Measurements from ENCODE around the gene SLC43A3. TPM values are rescaled to one million over a fixed set of nuclear protein-coding genes. Genes with fewer than 3 reads are reported as not detected.

The SLC43A3 gene
- total and polyA plus RNA-seq, 2 donors (not counting 3 experiments of a cell fraction or from before 2014, with no cell fraction given) = 68.9 to 104 TPM

- peaks cover 14 to 17% of the 10 kb centered on the region in 2 experiments for H3K36me3 ChIP-seq (ENCODE audit: control insufficient read depth in 2 of 2, extremely low read depth in 1 of 2, insufficient read depth in 2 of 2, low read length in 2 of 2)
- CTCF ChIA-PET = interaction anchor here (0.6 to 1.5 kb wide), 5 partner anchors 8 to 71 kb away, joined by 3 to 6 read pairs (median 3); no protein-coding TSS in a partner anchor
- no peak for FAIRE-seq
These were observed 10.5 kb downstream of the SLC43A3 start for GRCh38 chr11:57416436-57416835.

More at GRCh38 chr11:57416436-57416835, 10.5 kb downstream of the SLC43A3 start:
- Histone ChIP-seq H3K27me3 (ENCODE audit: control insufficient read depth in 2 of 2, insufficient read depth in 2 of 2, low read length in 2 of 2) (no peaks in the 10 kb centered on the region), H3K9ac (replicated peaks; ENCODE audit: extremely low read depth, insufficient read depth, low read length) (peak overlapping the region; percentile 26), H3K4me1 (ENCODE audit: control insufficient read depth, extremely low read depth, insufficient read depth, low read length) (peaks cover 32% of the 10 kb centered on the region), H2AFZ (ENCODE audit: low read depth, low read length) (no peak overlapping the region), H3K9me1 (replicated peaks; ENCODE audit: control insufficient read depth, extremely low read depth, insufficient read depth, low read length) (no peaks in the 10 kb centered on the region), H4K20me1 (replicated peaks; ENCODE audit: control insufficient read depth, extremely low read depth, insufficient read depth, low read length) (no peaks in the 10 kb centered on the region), H3K9me3 (replicated peaks; ENCODE audit: control insufficient read depth, insufficient read depth, low read length) (no peaks in the 10 kb centered on the region), H3K4me2 (ENCODE audit: insufficient read depth, low read length) (no peak overlapping the region), H3K4me3 (replicated peaks in 1 of 3; ENCODE audit: insufficient read depth in 1 of 3, low read depth in 1 of 3, low read length in 3 of 3) (no peak overlapping the region), H3K27ac (ENCODE audit: insufficient read depth, low read depth, low read length) (peak overlapping the region; percentile 14), H3K79me2 (ENCODE audit: control insufficient read depth, insufficient read depth, low read length) (no peaks in the 10 kb centered on the region)
- dilution Hi-C loops (cut with MboI; ENCODE audit: extremely low pct_ligation_motif_present, low sequenced_read_pairs) = no loop called here
- intact Hi-C loops (cut with micrococcal nuclease) = loop anchor here (1.0 kb wide), 1 partner anchor 8 kb away; no protein-coding TSS in a partner anchor
- TF ChIP-seq MAX (IDR thresholded peaks at IDR 0.05; ENCODE audit: insufficient read depth, insufficient read length) (no peak), GATA2 (IDR thresholded peaks at IDR 0.05; ENCODE audit: insufficient read depth, insufficient read length, low read depth, low read length) (no peak), POLR2A (IDR thresholded peaks at IDR 0.05; ENCODE audit: low read depth, low read length) (no peak), MYC (IDR thresholded peaks at IDR 0.05; ENCODE audit: low read depth, low read length) (no peak), FOS (IDR thresholded peaks at IDR 0.05; ENCODE audit: borderline replicate concordance, insufficient read depth, low read length) (no peak), JUN (IDR thresholded peaks at IDR 0.05; ENCODE audit: borderline replicate concordance, insufficient read depth, insufficient read length, low read depth) (no peak), EZH2 (IDR thresholded peaks at IDR 0.05; ENCODE audit: borderline replicate concordance, low read depth, low read length, severe bottlenecking) (no peak), CTCF (IDR thresholded peaks at IDR 0.05; ENCODE audit: extremely low read depth in 1 of 2, insufficient read depth in 1 of 2, low read depth in 1 of 2, low read length in 2 of 2) (no peak), POLR2AphosphoS5 (IDR thresholded peaks at IDR 0.05; ENCODE audit: insufficient read depth, low read depth, low read length) (no peak)
- peak; percentile 80 for DNase-seq (ENCODE audit: low read depth, low spot score)
- POLR2A ChIA-PET = interaction anchor here (0.6 kb wide), 1 partner anchor 8 kb away, joined by 3 read pairs; no protein-coding TSS in a partner anchor
- no TSS peak for BruUV-seq (replicated peaks)
